Activated CD4-positive, alpha-beta T cell treated with anti-CD3 and anti-CD28 coated beads, Interleukin-2, amount 50 U/mL, for 4 hours (primary cell): ENCODE data around the gene TMEM38B.

ENCODE experiments used
- DNase-seq, 2 experiments: peaks; one replicate each; pipeline ENCODE4 v3.0.0-alpha.2; 2020

The TMEM38B gene, protein sequence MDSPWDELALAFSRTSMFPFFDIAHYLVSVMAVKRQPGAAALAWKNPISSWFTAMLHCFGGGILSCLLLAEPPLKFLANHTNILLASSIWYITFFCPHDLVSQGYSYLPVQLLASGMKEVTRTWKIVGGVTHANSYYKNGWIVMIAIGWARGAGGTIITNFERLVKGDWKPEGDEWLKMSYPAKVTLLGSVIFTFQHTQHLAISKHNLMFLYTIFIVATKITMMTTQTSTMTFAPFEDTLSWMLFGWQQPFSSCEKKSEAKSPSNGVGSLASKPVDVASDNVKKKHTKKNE

DNA sequence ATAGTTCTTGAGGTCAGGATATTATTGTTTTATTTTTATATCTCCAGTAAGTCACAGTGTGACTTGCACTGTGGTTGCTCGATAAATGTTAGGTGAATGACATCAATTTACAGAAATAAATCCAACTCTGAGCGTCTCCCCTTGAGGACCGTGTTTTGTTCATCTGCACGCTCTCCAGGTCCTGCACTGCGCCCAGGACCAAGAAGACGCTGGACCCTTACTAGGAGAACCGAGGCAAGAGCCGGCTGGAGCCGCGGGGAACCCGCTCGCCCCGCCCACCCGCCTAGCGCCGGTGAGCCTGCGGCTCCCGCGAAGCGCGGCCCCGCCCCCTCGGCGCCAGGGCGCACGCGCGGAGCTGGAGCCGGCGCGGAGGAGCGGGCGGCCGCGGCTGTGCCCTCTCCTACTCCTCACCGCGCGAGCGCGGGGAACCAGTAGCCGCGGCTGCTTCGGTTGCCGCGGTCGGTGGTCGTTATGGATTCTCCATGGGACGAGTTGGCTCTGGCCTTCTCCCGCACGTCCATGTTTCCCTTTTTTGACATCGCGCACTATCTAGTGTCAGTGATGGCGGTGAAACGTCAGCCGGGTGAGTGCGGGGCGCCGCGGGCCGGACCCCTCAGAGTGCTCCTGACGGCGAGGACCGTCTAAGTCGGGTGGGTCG, at the start of gene TMEM38B:
TMEM38B (plus strand) TSS at position 352 of the 658 bp plus-strand sequence; CDS start at position 472, 120 bp downstream.
- DNase-seq = peak; percentile 64 to 71

DNA sequence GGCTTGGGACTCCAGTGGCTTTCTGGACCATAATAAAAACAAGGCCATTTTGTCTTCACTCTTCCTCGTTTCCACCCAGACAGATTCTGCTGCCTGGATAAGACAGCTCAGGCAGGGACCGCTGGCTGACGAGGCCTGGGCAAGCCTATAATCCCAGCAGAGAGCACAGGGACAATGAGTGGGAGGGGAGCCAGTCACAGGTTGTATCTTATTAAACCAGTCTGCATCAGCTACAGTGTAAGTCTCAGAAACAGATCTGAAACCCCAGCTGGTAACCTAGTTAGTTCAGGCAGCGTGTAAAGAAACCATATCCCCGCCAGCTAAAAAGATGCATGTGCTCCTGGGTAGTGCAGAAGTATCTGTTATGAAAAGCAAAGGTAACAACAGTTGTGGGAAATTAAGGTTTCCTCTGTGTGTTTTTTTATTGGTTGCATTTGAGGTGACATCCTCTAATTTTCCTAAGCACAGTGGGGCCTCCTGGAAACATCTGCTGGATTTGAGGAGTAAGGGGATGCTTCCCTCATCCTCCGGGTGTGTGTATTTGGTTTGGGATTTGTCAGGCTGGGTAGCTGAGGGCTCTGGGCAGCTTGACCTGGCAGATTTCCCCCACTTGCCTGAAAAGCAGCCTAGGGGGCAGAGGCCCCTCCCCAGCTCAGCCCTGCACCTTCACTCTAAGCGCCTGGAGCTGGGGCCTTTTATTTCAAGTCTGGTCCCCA, 47.3 kb upstream of the TMEM38B start:
- no peak for DNase-seq

DNA sequence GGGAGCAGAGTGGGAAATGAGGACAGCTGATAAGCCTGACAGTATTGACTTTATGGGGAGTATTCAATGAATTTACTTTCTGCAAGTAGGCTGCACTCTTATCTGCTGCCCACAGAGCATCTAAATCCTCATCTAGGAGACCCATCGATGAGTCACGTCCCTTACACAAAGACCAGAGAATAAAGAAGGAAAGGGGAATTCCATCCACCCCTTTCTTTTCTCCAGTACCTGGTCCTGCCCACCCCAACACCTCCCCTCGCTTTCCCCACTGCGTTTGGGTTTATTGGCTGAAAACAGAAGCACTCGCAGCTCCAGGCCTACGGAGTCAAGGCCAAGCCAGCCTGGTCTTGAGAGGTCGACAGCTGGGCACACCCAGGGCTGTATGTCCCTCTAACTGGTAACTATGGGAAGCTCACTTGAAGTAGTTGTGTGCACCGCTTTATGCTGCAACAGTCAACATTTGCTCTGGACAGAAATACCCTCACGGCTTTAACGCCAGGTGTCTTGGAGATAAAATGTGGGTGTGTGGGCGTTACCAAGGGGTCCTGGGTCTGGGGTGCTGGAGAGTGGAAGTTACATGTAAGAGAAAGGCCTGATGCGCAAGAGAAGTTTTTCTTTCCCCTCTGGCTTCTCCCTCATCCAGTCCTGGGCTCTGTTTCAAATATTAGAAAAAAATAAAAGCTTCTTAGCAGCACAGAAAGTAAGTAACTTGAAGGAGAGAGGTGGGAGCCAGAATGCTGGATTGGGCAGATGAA, 46.6 kb upstream of the TMEM38B start:
- no peak for DNase-seq

DNA sequence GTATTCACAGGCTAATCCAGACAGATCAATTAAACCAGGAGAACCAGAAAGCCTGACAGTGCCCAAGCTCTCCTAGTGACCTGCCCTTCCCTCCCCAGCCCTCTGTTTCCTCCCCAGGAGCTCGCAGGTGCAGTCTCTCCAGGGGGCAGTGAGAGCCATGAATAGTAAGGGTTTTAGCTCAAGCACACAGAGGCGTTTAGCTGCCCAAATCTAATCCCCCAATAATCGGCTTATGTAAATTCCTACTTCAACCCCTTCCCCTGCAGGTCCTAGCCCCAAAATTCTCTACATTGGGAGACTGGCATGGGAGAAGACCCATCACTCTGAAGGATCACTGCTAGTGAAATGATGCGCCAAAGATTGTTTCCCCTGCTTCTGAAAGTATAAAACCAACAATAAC, 42.5 kb upstream of the TMEM38B start:
- DNase-seq = no peak

DNA sequence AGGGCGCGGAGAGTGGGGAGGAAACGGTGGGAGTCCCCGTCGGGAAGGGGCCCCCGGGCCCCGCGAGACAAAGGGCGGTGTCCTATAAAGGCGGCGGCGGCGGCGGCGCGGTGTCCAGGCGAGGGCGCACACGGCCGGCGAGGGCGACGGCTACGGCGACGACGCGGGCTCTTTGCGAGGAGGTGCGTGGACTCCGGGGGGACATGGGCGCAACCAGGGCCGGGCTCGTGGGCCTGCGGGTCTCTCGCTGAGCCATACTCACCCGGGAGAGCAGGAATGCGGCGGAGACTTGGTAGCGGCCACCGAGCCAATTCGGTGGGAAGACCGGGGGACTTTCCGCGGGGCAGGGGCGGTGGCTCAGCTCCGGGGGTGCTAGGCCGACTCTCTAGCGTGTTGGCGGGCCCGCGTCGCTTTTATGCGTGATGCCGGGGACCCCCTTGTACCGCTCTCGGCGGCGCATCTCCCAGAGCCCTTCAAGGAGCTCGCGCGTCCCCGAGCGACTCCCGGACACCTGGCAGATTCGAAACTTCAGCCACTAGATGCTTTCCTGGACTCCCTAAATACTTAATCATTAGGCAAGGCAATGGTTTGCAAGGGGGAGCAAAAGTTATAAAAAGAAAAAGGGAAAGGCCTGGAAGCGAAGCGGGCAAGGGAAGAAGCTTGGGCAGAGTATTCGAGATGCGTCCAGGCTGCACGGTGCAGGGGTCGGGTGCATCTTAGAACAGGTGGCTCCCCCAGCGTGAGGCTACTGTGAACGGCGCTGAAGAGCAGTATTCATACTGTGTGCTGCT, 38.0 kb upstream of the TMEM38B start:
- no peak for DNase-seq

DNA sequence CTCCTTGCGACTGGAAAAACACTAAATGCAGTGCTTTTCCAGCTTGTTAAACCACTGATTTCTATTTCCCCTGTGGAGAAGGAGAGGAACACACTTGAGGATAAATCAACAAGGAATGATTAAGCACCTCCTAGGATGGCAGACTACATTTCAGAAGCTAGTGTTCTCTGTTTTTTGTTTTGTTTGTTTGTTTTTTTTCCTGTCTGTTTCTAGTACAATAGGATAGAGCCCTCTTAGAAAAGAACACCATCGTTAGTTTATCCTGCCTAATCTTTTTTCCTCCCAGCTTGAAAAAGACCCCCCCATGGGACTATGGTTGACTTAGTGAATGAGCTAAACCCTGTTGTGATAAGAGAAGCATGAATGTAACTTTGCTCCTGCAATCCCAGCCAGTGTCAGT, 36.0 kb upstream of the TMEM38B start:
- no peak for DNase-seq

DNA sequence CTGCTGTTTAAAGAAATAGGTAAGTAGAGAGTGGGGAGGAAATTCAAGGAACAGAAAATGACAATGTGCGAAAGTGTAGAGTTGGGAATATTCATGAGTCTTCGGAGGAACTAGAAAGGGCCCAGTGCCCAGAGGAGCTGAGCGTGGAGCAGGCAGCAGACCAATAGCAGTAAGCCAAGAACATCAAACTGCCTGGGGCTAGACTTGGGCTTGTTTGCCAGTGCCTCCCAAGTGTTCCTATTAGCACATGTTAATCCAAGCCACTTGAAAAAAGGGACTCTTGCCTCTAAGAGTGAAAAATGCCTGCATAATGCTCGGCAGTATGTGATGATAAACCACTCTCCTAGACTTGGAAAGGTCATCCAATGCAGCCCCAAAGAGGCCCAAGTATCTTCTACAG, 33.3 kb upstream of the TMEM38B start:
- no peak for DNase-seq

DNA sequence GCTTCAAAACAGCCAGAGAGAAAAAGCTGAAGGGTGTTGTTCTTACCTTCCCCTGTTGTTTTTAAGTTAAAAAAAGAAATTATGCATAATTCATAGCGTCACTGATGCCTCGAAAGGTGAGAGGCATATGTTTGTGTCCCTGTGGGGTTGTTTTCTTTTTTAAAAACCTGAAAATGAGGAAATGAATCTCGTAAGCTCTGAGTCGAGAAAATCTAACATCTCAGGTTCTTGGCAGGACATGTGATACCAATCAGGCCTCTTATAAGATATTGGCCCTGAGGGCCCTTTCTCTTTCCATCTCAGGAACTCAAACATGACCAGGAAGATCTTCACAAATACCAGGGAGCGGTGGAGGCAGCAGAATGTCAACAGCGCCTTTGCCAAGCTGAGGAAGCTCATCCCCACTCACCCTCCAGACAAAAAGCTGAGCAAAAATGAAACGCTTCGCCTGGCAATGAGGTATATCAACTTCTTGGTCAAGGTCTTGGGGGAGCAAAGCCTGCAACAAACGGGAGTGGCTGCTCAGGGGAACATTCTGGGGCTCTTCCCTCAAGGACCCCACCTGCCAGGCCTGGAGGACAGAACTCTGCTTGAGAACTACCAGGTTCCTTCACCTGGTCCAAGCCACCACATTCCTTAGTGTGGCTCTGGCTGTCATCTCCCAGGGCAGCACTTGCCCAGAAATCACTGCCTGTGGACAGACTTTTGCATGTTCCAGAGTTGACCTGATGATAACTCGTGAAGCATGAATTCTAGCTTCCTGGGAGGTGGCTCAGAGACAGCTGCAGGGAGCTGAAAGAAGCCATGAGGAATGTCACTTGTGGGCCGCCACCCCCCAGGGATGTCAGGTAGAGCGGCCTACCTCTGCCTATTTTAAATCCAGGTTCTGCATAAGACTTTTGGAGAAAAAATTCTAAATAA, 31.9 kb upstream of the TMEM38B start, which contains the start of gene TAL2:
TAL2 (plus strand) TSS at position 274 of the 921 bp plus-strand sequence; CDS start at position 314, 40 bp downstream.
- no peak for DNase-seq

DNA sequence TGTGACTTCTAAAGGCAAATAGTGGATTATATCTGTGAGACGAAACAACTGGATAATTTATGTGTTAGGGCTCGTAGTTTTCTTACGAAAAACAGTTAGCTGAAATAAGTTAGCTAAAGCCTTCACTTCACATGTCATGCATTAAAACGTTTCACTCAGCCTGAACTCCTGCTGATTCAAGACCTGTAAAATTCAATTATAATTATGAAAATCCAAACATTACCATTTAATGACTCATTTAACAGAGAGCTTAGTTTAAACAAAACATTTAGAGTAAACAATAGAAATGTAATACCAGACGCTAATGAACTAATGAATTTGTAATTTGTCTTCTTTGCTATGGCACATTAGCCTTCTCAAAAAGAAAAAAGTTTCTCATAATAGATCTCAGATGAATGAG, 30.4 kb upstream of the TMEM38B start:
- DNase-seq = no peak

DNA sequence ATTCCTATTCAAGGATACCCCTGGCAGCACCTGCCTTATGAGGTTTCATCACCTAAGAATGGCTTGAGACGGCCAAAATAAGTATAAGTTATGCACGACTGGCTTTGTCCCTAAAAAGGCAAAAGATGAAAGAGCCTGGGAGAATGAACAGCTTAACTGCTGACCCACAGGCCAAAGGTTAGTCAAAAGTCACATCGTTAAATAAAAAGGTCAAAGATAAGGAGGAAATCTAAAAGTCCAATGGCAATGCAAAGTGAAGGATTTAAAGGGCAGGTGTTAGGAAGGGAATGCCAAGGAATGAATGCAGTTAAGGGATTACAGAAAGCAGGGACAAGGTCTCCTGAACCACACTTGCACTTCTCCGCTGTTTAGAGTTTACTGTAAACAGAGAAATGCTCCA, 26.5 kb upstream of the TMEM38B start:
- DNase-seq = no peak

DNA sequence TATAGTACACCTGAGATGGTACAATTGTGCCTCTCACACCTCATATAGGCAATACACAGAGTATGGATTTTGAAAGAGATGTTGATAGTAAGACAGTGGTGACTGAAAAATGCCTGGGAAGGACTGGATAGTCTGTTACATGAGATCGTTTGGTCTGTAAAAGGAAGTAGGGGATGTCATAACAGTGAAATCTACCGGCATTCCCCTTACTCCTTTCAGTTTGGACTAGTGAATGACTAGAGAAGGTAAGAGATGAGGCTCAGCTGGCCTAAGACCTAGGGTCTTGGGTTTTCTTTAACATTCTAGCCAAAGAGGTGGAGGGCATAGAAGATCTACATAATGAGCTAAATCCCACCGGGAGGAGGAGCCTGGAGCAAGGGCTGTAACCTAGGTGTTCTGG, 24.0 kb upstream of the TMEM38B start:
- no peak for DNase-seq

DNA sequence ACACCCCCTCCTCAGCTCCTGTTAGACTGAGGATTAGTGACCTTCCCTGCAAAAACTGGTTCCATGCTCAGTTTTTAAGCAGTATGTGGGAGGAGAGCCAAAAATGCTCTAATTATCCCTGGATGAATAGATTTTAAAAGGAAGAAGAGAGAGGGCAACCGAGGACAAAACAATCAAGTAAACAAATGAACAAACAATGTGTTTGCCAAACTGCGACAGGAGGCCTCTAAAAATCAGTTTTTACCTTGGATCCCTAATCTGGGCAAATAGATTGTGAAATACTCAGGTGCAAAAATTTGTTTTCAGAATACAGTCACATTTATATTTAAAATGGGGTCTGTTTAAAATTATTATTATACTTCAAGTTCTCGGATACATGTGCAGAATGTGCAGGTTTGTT, 23.6 kb upstream of the TMEM38B start:
- no peak for DNase-seq

DNA sequence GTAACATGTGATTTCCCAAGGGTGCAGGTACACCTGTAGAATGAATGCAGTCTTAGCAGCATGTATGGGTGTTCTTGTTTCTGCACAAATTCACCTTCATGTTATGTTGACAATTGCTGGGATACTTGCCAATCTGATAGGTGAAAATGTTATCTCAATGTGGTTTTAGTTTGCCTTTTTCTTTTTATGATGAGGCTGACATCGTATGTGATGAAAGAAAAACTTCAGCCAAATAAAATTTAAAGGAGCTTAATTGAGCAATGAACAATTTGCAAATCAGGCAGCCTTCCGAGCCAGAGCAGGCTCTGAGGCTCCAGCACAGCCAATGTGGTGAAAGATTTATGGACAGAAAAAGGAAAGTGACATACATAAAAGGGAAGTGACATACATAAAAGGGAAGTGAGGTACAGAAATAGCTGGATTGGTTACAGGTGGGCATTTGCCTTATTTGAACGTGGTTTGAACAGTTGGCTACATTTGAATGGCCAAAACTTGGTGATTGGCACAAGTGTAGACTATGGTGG, 21.6 kb upstream of the TMEM38B start:
- no peak for DNase-seq

DNA sequence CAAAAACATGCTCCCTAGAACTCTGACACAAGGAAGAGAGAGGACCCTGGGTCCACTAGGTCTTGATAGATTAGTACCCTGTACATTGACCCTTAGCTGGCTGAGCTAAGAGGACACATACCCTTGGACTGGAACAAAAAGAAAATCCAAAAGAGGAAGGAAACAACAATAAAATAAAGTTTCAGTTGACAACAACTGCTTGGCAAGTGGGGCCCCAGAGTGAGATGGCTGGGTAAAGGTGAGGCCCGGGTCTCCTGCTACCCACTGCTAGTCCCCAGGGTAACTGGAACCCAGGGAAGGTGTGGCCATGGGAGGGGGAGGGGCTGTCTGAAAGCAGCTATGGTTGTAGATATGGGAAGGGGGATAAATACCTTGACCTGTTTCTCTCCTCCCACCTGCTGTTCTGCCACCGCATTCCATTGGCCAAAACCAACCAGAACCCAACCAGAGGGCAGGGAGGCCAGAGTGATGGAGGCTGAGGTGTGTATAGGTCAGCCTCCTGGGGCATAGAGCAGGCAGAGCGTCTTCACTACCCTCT, 20.4 kb upstream of the TMEM38B start:
- DNase-seq = no peak

DNA sequence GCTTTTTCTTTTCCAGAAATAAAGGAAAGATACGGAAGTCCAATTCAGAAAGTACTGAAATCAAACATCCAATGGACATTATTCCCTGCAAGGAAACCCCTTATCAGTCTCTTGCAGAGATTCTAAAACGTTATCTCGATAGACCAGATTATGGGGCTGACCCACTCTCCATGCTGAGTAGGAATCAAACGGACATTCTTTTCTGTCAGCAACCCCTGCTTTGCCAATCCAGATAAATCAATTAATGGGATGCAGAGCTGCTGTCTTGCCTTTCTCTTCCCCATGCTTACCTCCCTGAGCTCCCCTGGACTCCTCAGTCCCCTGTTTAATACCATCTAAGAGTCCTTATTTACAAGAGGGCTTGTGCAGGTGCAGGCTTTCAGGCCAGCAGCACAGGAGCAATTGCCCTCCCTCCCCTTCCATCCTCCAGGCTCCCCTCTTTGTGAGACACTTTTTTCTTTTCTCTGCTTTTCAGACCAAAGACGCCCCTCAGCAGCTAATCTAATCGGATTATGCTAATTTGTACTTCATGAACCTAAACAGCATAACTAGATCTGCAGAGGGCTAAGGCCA, 17.9 kb upstream of the TMEM38B start:
- no peak for DNase-seq

DNA sequence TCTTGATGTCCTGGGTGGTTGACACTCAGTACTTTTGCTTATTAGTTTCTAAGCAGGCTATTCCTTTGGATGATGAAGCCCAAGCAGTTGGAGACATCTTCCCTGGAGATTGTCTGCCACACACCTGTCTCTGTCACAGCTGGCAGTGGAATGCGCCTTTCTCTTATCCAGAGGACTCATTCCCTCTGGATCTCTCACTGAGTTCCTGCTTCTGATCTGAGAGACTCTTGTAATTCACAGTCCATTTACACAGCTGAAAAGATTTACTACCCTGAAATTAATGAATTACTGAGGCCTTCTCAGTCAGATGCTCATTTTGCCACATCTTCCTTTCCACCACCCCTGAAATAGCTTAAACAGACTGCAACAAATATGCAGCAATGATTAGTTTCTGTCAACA, 16.2 kb upstream of the TMEM38B start:
- DNase-seq = no peak

DNA sequence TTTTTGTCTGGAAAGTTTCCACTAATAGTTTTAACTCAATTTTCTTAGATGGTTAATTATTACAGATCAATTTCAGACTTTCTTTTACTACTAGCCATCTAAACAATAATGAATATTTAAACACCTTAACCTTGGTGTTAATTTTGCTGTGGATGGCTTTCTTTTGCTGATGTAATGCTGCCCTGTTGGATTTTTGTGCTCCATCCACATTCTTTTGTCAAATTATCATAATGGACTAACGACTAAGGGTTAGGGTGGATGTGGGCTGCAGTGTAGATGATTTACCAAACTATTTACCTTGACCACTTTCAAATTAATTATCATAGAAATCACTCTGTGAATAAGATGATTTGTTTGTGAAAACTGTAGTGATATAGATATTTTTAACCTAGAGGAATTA, 15.6 kb upstream of the TMEM38B start:
- DNase-seq = no peak

DNA sequence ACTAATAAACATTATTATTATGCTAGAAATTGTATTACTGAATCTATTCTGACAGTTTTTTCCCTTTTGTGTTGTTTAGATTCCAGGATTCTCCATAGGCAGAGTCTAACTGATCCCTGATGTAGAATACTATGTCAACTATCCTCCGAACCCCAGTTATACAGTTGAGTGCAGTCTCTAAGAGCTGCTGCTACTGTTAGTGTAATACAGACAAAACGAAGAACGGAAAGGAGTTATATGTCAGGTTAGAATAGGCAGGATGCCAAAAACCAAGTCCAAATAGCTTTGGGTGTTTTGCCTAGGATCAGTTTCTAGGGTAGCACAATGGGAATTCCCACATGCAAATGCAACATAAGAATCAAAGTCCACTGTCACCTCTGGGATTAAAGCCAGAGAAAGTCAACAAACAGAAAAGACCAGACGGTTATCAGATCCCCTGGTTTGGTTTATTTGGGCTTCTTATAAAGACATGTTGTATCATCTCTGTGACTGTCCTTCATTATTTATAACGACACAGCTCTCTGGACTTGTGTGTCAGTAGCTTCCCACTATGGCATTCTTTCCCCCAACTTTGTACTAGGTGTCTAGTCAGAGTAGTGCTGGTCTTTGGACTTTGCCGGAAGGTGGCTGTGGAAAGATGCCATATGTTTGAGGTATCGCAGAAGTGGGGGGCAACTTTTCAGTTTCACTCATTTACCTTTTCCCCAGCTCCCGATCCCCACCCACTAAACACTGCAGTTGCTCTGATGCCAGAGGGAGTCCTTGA, 14.9 kb upstream of the TMEM38B start:
- DNase-seq = no peak

DNA sequence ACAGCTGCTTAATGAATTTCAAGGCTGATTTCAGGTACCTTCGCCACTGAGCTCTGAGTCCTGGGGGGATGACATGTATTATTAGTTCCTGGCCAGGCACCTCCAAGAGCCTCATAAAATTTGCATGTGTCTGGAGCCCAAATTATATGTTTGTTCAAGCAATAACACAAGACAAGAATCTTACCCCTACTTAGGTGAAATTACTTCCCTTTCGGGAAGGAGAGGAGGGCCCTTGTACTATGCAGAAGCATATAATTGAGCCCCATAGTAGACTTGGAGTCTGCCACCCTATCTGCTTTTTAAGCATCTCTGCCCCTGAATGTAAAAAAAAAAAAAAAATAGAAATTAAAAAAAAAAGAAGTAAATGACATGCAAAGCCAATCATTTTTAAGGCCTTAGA, 13.0 kb upstream of the TMEM38B start:
- DNase-seq = no peak

DNA sequence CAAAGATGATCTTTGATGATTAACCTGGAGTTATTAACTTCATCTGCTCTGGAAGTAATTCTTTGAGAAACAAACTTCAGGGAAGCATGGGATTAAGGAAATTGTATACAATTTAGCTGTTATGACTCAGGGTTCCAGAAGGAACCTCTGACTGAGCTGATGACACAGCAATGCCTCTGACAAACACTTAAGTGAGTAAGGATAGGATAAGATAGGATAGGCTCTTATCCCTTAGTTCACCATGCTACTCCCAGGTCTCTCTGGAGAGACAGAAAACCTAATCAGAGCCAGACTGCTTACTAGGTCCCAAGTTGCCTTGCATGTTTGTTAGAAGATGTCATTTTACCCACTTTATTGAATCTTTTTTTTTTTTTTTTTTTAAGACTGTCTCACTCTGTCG, 12.6 kb upstream of the TMEM38B start:
- DNase-seq = no peak
